ENCODE results near the gene RLBP1. TPM values are rescaled to one million over a fixed set of nuclear protein-coding genes. Genes with fewer than 3 reads are reported as not detected.

RLBP1 gene
- total and polyA plus RNA-seq, 9 donors = not detected

DNA sequence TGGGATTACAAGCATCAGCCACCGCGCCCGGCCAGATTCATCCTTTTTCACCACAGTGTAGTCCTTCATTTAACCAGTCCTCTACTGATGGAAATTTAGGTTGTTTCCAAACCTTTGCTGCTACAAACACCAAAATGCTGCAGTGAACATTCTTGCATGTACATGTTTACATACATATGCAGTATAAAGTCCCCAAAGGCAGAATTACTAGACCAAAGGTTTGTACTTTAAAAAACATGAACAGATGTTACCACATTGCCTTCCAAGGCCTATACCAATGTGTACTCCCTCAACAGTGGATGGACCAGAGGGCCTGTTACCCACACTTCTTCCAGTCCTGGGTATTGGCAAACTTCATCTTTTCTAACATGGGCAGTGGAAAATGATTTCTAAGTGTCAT lies 51.0 kb downstream of the RLBP1 start:
- 96 to 100% (median 98%) methylated on average over 3 of the region's 3 CpGs for WGBS, 3 donors
- H3K4me3 ChIP-seq = no peak overlapping the region

DNA sequence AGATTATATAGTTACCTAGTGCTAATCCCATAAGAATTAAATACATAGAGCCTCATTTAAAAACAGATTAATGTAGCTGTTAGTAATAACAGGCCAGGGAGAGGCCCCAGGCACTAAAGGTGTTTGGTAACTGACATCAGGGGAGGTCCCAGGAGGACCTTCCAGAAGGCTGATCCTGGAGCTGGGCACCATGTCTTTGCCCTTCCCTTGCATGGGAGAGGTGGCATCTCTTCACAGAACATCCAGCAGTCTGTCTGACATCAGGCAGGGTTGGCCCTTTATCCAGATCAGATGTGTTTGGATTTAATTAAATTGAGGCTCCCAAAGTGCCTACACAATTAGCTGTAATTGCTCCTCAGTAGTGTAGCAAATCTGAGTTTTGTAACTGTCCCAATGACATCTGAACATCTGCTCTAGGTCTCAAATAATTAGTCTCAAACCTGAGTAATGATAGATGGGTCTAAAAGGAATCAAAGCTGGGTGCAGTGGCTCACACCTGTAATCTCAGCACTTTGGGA lies 53.0 kb downstream of the RLBP1 start:
- peaks cover 5% of the 10 kb centered on the region for H3K4me1 ChIP-seq (ENCODE audit: insufficient read depth)

More for the DNA sequence above, 51.0 kb downstream of the RLBP1 start:
- TF ChIP-seq EP300 (IDR thresholded peaks at IDR 0.05) (no peak), POLR2A (IDR thresholded peaks at IDR 0.05) (no peak)
- TF ChIP-seq, protein P1, sequence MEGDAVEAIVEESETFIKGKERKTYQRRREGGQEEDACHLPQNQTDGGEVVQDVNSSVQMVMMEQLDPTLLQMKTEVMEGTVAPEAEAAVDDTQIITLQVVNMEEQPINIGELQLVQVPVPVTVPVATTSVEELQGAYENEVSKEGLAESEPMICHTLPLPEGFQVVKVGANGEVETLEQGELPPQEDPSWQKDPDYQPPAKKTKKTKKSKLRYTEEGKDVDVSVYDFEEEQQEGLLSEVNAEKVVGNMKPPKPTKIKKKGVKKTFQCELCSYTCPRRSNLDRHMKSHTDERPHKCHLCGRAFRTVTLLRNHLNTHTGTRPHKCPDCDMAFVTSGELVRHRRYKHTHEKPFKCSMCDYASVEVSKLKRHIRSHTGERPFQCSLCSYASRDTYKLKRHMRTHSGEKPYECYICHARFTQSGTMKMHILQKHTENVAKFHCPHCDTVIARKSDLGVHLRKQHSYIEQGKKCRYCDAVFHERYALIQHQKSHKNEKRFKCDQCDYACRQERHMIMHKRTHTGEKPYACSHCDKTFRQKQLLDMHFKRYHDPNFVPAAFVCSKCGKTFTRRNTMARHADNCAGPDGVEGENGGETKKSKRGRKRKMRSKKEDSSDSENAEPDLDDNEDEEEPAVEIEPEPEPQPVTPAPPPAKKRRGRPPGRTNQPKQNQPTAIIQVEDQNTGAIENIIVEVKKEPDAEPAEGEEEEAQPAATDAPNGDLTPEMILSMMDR (IDR thresholded peaks at IDR 0.05) = no peak
- no peak overlapping the region for H3K27ac ChIP-seq
- H3K36me3 ChIP-seq = no peaks in the 10 kb centered on the region
- intact Hi-C loops (cut with DNase I) = loop anchor here in 2 of 4 donors (10.0 kb wide), 2 partner anchors 66 to 266 kb away; no protein-coding TSS in a partner anchor
- no peak for DNase-seq
- no peaks in the 10 kb centered on the region for H3K27me3 ChIP-seq
- no peaks in the 10 kb centered on the region for H3K9me3 ChIP-seq
- H3K4me1 ChIP-seq (ENCODE audit: insufficient read depth) = peaks cover 2% of the 10 kb centered on the region

DNA sequence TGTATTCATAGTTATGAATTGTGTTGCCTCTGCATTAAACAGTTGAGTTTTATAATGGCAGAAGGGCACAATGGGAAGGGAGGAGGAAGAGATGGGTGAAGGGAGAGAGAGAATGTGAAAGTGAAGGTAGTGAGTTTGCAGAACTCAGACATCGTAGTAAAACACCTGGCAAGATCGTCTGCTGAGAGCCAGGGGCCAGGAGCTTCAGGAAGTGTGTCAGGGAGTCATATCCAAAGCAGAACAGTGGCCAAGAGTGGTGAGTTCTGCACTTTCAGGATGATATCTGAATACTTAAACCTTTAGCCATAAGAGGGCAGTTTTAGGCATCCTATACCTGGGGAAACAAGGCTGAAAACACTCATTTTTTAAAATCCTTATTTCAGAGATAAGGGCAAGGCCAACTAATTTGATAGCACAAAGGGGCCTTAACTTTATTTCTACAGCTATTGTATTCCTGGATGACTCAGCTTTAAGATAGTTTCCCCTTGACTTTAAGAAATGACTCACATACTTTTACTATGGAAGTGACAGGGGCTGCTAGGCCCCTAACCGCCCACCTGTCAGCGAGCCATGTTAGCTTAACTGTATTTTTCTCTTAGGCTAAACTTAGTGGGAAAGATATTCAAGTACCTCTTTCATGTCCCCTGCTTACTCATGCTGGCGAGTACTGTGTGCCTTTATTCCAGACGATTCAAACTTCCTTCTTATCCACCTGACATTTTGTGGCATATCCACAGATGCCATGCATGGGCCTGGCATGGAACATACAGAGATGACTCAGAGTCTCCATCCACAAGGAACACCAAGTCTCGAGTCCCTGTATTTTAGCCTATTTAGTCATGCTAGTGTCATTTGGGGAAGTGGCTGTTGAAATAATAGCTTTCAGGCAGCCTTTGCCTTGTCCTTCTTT lies 53.9 kb downstream of the RLBP1 start:
- Histone ChIP-seq H3K27ac (no peak overlapping the region), H3K4me1 (ENCODE audit: insufficient read depth) (peaks cover 5% of the 10 kb centered on the region), H3K9me3 (no peaks in the 10 kb centered on the region), H3K27me3 (no peaks in the 10 kb centered on the region), H3K36me3 (no peaks in the 10 kb centered on the region), H3K4me3 (no peak overlapping the region)
- TF ChIP-seq, protein P1 (IDR thresholded peaks at IDR 0.05) = no peak
- TF ChIP-seq POLR2A (IDR thresholded peaks at IDR 0.05) = no peak
- TF ChIP-seq EP300 (IDR thresholded peaks at IDR 0.05) = no peak
- intact Hi-C loops (cut with DNase I) = loop anchor here in 1 of 4 donors (2.0 kb wide), 1 partner anchor 115 kb away; no protein-coding TSS in a partner anchor
- 59 to 68% (median 66%) methylated on average over 7 of the region's 7 CpGs for WGBS, 3 donors
- DNase-seq = no peak

More for the DNA sequence above, 53.0 kb downstream of the RLBP1 start:
- no peak for DNase-seq
- Histone ChIP-seq H3K9me3 (no peaks in the 10 kb centered on the region), H3K27ac (no peak overlapping the region), H3K27me3 (no peaks in the 10 kb centered on the region), H3K36me3 (no peaks in the 10 kb centered on the region), H3K4me3 (no peak overlapping the region)
- intact Hi-C loops (cut with DNase I) = no loop called here
- TF ChIP-seq EP300 (IDR thresholded peaks at IDR 0.05) (no peak), POLR2A (IDR thresholded peaks at IDR 0.05) (no peak)
- TF ChIP-seq, protein P1 (IDR thresholded peaks at IDR 0.05) = no peak

DNA sequence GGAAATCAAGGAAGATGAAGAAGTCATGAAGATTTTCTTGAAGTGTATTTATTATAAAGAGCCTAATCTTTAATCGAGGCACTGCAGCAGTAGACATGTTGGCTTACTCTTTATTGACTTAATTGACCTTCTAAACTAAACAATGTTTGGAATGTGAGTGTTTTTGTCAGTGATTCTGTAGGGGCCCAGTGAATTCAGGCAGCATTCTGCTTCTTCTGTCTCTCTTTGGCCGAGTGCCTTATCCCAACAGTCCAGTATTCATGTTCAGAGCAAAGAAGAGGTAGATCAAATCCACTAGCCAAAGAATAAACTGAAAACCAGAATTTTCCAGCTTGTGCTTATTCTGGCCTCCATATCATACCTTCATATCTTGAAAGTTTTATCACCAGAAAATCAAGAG lies 55.7 kb downstream of the RLBP1 start:
- no peak overlapping the region for H3K4me3 ChIP-seq
- no peak overlapping the region for H3K27ac ChIP-seq
- WGBS, 3 donors = 16 to 21% (median 18%) methylated on average over 2 of the region's 2 CpGs
- no peaks in the 10 kb centered on the region for H3K36me3 ChIP-seq
- no peaks in the 10 kb centered on the region for H3K27me3 ChIP-seq
- H3K4me1 ChIP-seq (ENCODE audit: insufficient read depth) = peaks cover 5% of the 10 kb centered on the region
- intact Hi-C loops (cut with DNase I) = loop anchor here in 1 of 4 donors (2.0 kb wide), 1 partner anchor 113 kb away; no protein-coding TSS in a partner anchor
- TF ChIP-seq, protein P1 (IDR thresholded peaks at IDR 0.05) = no peak
- TF ChIP-seq EP300 (IDR thresholded peaks at IDR 0.05) = no peak
- no peak for TF ChIP-seq POLR2A (IDR thresholded peaks at IDR 0.05)
- no peak for DNase-seq
- H3K9me3 ChIP-seq = no peaks in the 10 kb centered on the region

Data from ovary (tissue), 9 donors.